Astrocyte (in vitro differentiated cells and primary cell): Measurements from ENCODE around the gene PXMP4. TPM values are rescaled to one million over a fixed set of nuclear protein-coding genes. Genes with fewer than 3 reads are reported as not detected.

Source experiments
- DNase-seq: peaks from one replicate; pipeline ENCODE4 v3.0.0-alpha.2; 2010; ENCODE audit warnings: low read depth
- FAIRE-seq: peaks from 2 replicates; lab custom pipeline; 2011; peaks lifted over from hg19 to GRCh38; lab: Jason Lieb, UNC
- H2AFZ ChIP-seq: 2 replicates; pipeline ENCODE4 v1.6.0; 2012; ENCODE audit warnings: low read depth, low read length, inconsistent platforms
- H3K27ac ChIP-seq: 2 replicates; pipeline ENCODE4 v1.5.1; 2011; ENCODE audit warnings: low read depth, low read length, inconsistent platforms
- H3K27me3 ChIP-seq: 2 replicates; pipeline ENCODE4 v1.6.0; 2011; ENCODE audit warnings: low read length, inconsistent platforms; ENCODE audit not compliant: insufficient read depth
- H3K36me3 ChIP-seq: 2 replicates; pipeline ENCODE4 v1.5.1; 2011; ENCODE audit warnings: low read length, inconsistent platforms; ENCODE audit not compliant: insufficient read depth
- H3K4me1 ChIP-seq: 2 replicates; pipeline ENCODE4 v1.5.1; 2011; ENCODE audit warnings: low read length, inconsistent platforms; ENCODE audit not compliant: insufficient read depth
- H3K4me2 ChIP-seq: 2 replicates; pipeline ENCODE4 v1.6.0; 2012; ENCODE audit warnings: low read length, inconsistent platforms
- H3K4me3 ChIP-seq: 2 replicates; pipeline ENCODE4 v1.5.1; 2011; ENCODE audit warnings: low read depth, mild to moderate bottlenecking, low read length, inconsistent platforms; ENCODE audit not compliant: insufficient read depth
- H3K79me2 ChIP-seq: 2 replicates; pipeline ENCODE4 v1.6.0; 2012; ENCODE audit warnings: mild to moderate bottlenecking, low read length, inconsistent platforms; ENCODE audit not compliant: insufficient read depth
- H3K9ac ChIP-seq: 2 replicates; pipeline ENCODE4 v1.6.0; 2012; ENCODE audit warnings: mild to moderate bottlenecking, low read length, inconsistent platforms
- H3K9me3 ChIP-seq: 2 replicates; pipeline ENCODE4 v1.5.1; 2012; ENCODE audit warnings: low read depth, mild to moderate bottlenecking, low read length, inconsistent platforms; ENCODE audit not compliant: insufficient read depth
- H4K20me1 ChIP-seq: 2 replicates; pipeline ENCODE4 v1.6.0; 2012; ENCODE audit warnings: low read length, inconsistent platforms; ENCODE audit not compliant: insufficient read depth
- H3K27ac Mint-ChIP-seq: one replicate; pipeline ENCODE4 v1.8.0; 2021; ENCODE audit warnings: mild to moderate bottlenecking, mixed read lengths; ENCODE audit not compliant: unreplicated experiment
- H3K27me3 Mint-ChIP-seq: one replicate; pipeline ENCODE4 v1.8.0; 2021; ENCODE audit warnings: low read depth, mixed read lengths; ENCODE audit not compliant: unreplicated experiment
- H3K36me3 Mint-ChIP-seq: one replicate; pipeline ENCODE4 v1.8.0; 2021; ENCODE audit warnings: low read depth, mixed read lengths; ENCODE audit not compliant: unreplicated experiment
- H3K4me1 Mint-ChIP-seq: one replicate; pipeline ENCODE4 v1.8.0; 2021; ENCODE audit warnings: low read depth, mixed read lengths; ENCODE audit not compliant: unreplicated experiment
- H3K4me3 Mint-ChIP-seq: one replicate; pipeline ENCODE4 v1.8.0; 2021; ENCODE audit warnings: mild to moderate bottlenecking, moderate library complexity, mixed read lengths; ENCODE audit not compliant: unreplicated experiment
- H3K9me3 Mint-ChIP-seq: one replicate; pipeline ENCODE4 v1.8.0; 2021; ENCODE audit warnings: mild to moderate bottlenecking, mixed read lengths; ENCODE audit not compliant: unreplicated experiment
- EZH2 ChIP-seq: IDR thresholded peaks from 2 replicates; pipeline ENCODE4 v1.6.1; 2012; ENCODE audit warnings: mild to moderate bottlenecking, low read length, inconsistent platforms; ENCODE audit not compliant: insufficient read depth
- total RNA-seq: library from RNA; stranded (reverse); gene quantifications from 2 replicates; pipeline ENCODE4 v1.2.1, GENCODE V29; 2021
- TF ChIP-seq, protein P1 (sequence below): IDR thresholded peaks from 2 replicates; pipeline ENCODE4 v1.5.1; 2011; ENCODE audit warnings: low read depth, mild to moderate bottlenecking, inconsistent platforms, low read length, moderate library complexity; ENCODE audit not compliant: insufficient read depth

PXMP4 gene
- total RNA-seq, 1 donor from 2014 or later = 1.1 TPM

DNA sequence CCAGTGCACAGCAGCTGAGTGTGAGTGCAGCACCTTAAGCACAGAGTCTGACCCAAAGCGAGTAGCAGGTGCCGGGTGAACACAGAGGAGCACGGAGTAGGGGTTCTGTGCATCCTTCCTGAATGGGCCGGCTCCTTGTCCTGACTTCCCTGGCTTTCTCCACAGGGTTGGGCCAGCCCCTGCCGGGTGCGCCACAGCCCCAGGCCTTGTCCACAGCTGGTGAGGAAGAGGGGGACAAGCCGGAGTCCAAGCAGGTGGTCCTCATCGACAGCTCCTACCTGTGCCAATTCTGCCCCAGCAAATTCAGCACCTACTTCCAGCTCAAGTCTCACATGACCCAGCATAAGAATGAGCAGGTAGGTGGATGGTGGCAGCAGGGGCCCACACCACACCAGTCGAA is 46.6 kb upstream of the PXMP4 start:
- no peaks in the 10 kb centered on the region for H3K4me1 ChIP-seq
- H3K4me3 Mint-ChIP-seq = no peak overlapping the region
- no peak overlapping the region for H3K4me2 ChIP-seq
- H3K9me3 ChIP-seq = no peaks in the 10 kb centered on the region
- no peaks in the 10 kb centered on the region for H3K27me3 ChIP-seq
- no peaks in the 10 kb centered on the region for H3K79me2 ChIP-seq
- H3K36me3 ChIP-seq = no peaks in the 10 kb centered on the region
- peaks cover 10% of the 10 kb centered on the region for H3K36me3 Mint-ChIP-seq
- H3K9me3 Mint-ChIP-seq = no peaks in the 10 kb centered on the region
- DNase-seq (no peak), FAIRE-seq (no peak)
- H3K4me3 ChIP-seq = no peak overlapping the region
- no peaks in the 10 kb centered on the region for H3K27me3 Mint-ChIP-seq
- no peak overlapping the region for H3K27ac Mint-ChIP-seq
- no peak for TF ChIP-seq EZH2
- TF ChIP-seq, protein P1, sequence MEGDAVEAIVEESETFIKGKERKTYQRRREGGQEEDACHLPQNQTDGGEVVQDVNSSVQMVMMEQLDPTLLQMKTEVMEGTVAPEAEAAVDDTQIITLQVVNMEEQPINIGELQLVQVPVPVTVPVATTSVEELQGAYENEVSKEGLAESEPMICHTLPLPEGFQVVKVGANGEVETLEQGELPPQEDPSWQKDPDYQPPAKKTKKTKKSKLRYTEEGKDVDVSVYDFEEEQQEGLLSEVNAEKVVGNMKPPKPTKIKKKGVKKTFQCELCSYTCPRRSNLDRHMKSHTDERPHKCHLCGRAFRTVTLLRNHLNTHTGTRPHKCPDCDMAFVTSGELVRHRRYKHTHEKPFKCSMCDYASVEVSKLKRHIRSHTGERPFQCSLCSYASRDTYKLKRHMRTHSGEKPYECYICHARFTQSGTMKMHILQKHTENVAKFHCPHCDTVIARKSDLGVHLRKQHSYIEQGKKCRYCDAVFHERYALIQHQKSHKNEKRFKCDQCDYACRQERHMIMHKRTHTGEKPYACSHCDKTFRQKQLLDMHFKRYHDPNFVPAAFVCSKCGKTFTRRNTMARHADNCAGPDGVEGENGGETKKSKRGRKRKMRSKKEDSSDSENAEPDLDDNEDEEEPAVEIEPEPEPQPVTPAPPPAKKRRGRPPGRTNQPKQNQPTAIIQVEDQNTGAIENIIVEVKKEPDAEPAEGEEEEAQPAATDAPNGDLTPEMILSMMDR = no peak
- H3K9ac ChIP-seq = no peak overlapping the region
- no peaks in the 10 kb centered on the region for H3K4me1 Mint-ChIP-seq
- no peaks in the 10 kb centered on the region for H4K20me1 ChIP-seq
- H3K27ac ChIP-seq = no peak overlapping the region
- no peak overlapping the region for H2AFZ ChIP-seq

DNA sequence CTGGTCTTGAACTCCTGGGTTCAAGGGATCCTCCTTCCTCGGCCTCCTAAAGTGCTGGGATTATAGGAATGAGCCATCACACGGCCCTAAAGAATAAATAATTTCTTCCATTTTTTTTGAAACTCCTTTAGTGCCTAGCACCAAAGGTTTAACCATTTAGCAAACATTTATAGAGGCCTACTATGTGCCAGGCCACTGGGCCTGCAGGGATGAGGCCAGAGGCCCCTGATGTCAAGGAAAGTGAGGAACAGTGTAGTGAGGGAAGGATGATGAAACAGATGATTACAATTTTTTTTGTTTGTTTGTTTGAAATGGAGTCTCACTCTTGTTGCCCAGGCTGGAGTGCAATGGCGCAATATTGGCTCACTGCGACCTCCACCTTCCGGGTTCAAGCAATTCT is 45.5 kb upstream of the PXMP4 start:
- Mint-ChIP-seq H3K4me1 (no peaks in the 10 kb centered on the region), H3K27me3 (no peaks in the 10 kb centered on the region), H3K4me3 (no peak overlapping the region), H3K36me3 (peaks cover 10% of the 10 kb centered on the region), H3K27ac (no peak overlapping the region), H3K9me3 (no peaks in the 10 kb centered on the region)
- no peaks in the 10 kb centered on the region for H3K36me3 ChIP-seq
- no peaks in the 10 kb centered on the region for H3K27me3 ChIP-seq
- no peak overlapping the region for H2AFZ ChIP-seq
- H3K79me2 ChIP-seq = no peaks in the 10 kb centered on the region
- TF ChIP-seq, protein P1 = no peak
- no peak for TF ChIP-seq EZH2
- H4K20me1 ChIP-seq = no peaks in the 10 kb centered on the region
- no peak overlapping the region for H3K27ac ChIP-seq
- no peak for DNase-seq
- H3K9ac ChIP-seq = no peak overlapping the region
- H3K4me2 ChIP-seq = no peak overlapping the region
- H3K4me1 ChIP-seq = no peaks in the 10 kb centered on the region
- no peak for FAIRE-seq
- H3K4me3 ChIP-seq = no peak overlapping the region
- no peaks in the 10 kb centered on the region for H3K9me3 ChIP-seq

DNA sequence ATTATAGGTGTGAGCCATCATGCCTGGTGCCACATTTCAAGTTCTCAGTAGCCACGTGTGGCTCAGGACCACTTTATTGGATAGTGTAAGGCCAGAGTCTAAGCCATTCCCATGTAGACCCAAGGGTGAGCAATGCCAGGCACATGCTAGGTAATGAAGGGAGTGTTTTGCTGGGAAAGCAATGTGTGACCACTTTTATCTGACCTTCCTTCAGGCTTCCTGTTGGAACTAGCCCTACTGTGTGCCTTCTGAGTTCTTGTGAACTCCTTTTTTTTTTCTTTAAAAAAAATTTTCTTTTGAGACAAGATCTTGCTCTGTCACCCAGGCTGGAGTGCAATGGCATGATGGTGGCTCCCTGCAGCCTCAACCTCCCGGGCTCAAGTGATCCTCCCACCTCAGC is 45.0 kb upstream of the PXMP4 start:
- H3K4me3 Mint-ChIP-seq = no peak overlapping the region
- DNase-seq (no peak), FAIRE-seq (no peak)
- H3K27ac ChIP-seq = no peak overlapping the region
- no peak overlapping the region for H3K27ac Mint-ChIP-seq
- no peaks in the 10 kb centered on the region for H3K4me1 Mint-ChIP-seq
- no peak overlapping the region for H3K9ac ChIP-seq
- H3K4me1 ChIP-seq = no peaks in the 10 kb centered on the region
- H2AFZ ChIP-seq = no peak overlapping the region
- TF ChIP-seq, protein P1 = no peak
- no peak for TF ChIP-seq EZH2
- H3K9me3 Mint-ChIP-seq = no peaks in the 10 kb centered on the region
- H3K36me3 ChIP-seq = no peaks in the 10 kb centered on the region
- no peaks in the 10 kb centered on the region for H4K20me1 ChIP-seq
- no peaks in the 10 kb centered on the region for H3K9me3 ChIP-seq
- peaks cover 10% of the 10 kb centered on the region for H3K36me3 Mint-ChIP-seq
- H3K79me2 ChIP-seq = no peaks in the 10 kb centered on the region
- no peak overlapping the region for H3K4me3 ChIP-seq
- no peak overlapping the region for H3K4me2 ChIP-seq
- no peaks in the 10 kb centered on the region for H3K27me3 ChIP-seq
- no peaks in the 10 kb centered on the region for H3K27me3 Mint-ChIP-seq
